LNCAP (cell line): ENCODE data around the gene PERM1.
A peak's percentile ranks its signal among the peaks of the same experiment; 100 is the strongest.

ENCODE experiments used
- TF ChIP-seq, protein P1 (sequence below): fragments of 450-650 bp; IDR thresholded peaks from 2 replicates; pipeline ENCODE4 v1.5.1; 2017; ENCODE audit warnings: mild to moderate bottlenecking

Gene PERM1

DNA sequence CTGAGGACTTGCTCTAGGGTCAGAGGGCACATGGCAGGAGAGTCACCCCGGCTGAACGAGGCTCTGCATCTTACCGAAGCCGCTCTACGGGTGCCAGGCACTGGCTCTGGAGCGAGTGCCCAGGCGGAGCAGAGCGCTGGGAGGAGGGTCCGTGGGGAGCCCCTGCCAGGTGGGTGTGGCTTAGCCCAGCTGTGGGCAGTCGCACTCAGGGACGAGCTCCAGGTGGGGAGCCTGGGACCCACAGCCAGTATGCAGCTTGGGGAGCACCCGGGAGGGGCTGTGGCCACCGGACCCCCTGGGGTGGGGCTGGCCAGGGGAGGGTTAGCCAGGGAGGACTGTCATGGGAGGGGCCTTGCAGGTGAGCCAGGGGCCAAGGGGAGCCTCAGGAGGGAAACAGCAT is 41.8 kb upstream of the PERM1 start:
- TF ChIP-seq, protein P1, sequence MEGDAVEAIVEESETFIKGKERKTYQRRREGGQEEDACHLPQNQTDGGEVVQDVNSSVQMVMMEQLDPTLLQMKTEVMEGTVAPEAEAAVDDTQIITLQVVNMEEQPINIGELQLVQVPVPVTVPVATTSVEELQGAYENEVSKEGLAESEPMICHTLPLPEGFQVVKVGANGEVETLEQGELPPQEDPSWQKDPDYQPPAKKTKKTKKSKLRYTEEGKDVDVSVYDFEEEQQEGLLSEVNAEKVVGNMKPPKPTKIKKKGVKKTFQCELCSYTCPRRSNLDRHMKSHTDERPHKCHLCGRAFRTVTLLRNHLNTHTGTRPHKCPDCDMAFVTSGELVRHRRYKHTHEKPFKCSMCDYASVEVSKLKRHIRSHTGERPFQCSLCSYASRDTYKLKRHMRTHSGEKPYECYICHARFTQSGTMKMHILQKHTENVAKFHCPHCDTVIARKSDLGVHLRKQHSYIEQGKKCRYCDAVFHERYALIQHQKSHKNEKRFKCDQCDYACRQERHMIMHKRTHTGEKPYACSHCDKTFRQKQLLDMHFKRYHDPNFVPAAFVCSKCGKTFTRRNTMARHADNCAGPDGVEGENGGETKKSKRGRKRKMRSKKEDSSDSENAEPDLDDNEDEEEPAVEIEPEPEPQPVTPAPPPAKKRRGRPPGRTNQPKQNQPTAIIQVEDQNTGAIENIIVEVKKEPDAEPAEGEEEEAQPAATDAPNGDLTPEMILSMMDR, result no peak

DNA sequence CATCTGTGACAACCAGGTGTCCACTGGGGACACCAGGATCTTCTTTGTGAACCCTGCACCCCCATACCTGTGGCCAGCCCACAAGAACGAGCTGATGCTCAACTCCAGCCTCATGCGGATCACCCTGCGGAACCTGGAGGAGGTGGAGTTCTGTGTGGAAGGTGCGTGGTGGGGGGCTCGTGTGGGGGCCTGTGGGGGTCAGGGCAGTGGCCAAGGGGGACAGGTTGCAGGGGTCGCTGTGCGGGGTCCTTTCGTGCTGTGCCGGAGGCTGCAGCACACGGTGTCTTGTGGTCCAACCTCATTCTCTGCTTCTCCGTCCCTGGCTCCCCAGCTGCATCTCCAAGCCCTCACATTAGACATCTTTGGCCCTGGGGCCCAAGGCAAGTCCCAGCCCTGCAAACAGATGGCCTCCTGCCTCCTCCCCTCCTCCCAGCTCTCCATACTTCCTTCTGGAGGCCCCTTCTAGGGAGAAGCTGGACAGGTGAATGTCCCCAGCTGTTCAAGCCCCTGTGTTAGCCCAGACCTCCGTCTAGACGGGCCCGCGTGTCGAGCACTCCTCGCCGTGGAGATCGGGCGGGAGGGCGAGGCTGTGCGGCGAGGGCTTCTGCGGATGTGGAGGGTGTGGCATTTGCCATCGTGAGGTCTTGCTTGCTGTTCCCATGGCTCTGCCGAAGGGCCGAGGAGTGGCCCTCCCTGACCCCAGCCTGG is 40.6 kb upstream of the PERM1 start:
- TF ChIP-seq, protein P1, result no peak

DNA sequence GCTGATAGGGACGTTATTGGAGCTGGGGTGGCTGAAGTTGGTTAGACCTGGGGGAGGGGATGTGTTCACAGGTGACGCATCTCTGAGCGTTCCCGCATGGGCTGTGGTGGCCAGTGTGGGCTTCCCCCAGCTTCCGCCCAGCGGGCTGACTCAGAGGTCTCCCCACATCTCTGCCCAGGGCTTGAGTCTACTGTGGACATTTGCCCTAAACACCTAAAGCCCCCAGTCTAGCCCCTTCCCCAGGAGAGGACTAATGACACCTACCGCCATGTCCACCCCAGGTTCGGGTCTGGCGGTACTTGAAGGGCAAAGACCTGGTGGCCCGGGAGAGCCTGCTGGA is 40.0 kb upstream of the PERM1 start:
- TF ChIP-seq, protein P1, result no peak

DNA sequence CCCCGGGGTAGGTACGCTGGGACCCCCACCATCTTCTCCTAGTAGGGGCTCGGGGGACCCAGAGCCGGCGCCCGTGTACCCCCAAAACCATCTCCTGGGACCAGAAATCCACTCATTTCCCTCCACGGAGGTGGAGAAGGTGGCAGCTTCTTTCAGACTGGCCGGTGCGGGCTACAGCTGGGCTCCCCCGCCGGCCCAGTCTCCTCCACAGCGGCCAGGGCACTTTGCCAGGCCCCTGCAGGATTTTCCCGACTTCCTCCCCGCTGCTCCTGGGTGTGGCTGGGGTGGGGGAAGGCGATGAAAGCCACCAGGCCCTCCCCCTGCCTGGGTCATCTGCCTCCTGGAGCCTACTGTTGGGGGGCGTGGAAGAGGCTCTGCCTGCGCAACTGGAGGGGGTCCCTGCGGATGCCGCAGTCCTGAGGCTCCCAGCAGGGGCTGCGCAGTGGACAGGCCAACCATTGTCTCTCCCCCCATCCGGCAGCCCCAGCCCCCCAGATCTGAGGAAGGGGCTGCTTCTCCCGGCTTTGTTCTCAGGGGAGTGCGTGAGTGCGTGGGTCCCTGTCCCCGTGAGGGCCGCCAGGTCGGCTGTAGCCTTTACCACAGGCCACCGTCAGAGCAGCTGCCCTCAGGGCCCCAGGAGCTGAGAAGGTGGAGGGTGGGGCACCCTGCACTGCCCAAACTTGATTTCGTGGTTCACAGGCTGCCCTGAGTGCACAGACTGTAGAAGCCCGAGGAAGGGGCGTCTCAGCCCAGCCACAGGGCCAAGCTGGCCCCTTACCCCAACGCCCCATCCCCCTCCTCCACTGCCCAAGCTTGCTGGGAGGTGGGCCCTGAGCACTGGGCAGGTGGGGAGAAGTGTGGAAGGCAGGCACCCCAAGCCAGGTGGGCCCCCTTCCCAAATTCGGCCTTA is 39.4 kb upstream of the PERM1 start:
- TF ChIP-seq, protein P1, result no peak

DNA sequence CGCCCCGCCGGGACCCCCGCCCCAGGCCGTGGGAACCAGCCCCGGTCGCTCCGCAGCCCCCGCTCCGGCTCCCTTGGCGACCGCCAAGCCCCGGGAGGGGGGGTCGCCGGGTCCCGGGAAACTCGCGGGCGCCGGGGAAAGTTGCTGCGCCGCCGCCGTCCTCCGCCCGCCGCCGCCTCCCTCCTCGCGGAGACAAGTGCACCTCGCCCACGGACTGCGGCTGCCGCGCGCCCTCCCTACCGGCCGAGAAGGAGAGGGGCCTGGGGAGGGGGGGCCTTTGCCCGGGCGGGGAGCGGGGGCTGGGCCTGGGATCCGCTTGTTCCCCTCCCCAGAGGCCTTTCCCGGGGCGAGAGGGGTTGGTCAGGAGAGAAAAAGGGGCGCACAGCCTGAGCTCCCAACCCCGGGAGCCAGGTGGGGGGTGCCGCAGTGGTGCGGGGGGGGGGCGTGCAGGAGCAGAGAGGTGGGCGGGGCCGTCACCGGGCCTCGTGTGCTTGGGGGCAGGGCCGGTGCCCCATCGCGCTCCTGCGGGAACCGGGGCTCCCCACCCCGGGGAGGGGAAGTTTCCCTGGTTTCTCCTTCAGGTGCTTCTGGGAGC is 38.6 kb upstream of the PERM1 start:
- TF ChIP-seq, protein P1, result no peak

DNA sequence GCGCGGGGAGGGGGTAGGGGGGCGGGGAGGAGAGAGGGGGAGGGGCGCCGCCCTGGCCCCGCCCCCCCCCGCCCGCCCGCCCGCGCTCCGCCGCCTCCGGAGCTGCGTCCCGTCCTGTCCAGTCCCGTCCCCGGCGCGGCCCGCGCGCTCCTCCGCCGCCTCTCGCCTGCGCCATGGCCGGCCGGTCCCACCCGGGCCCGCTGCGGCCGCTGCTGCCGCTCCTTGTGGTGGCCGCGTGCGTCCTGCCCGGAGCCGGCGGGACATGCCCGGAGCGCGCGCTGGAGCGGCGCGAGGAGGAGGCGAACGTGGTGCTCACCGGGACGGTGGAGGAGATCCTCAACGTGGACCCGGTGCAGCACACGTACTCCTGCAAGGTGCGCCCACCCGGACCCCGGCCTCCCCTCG is 38.1 kb upstream of the PERM1 start, which contains the start of gene AGRN:
AGRN (plus strand) TSS at position 121 of the 405 bp plus-strand sequence; CDS start at position 174, 53 bp downstream.
- TF ChIP-seq, protein P1, result no peak

DNA sequence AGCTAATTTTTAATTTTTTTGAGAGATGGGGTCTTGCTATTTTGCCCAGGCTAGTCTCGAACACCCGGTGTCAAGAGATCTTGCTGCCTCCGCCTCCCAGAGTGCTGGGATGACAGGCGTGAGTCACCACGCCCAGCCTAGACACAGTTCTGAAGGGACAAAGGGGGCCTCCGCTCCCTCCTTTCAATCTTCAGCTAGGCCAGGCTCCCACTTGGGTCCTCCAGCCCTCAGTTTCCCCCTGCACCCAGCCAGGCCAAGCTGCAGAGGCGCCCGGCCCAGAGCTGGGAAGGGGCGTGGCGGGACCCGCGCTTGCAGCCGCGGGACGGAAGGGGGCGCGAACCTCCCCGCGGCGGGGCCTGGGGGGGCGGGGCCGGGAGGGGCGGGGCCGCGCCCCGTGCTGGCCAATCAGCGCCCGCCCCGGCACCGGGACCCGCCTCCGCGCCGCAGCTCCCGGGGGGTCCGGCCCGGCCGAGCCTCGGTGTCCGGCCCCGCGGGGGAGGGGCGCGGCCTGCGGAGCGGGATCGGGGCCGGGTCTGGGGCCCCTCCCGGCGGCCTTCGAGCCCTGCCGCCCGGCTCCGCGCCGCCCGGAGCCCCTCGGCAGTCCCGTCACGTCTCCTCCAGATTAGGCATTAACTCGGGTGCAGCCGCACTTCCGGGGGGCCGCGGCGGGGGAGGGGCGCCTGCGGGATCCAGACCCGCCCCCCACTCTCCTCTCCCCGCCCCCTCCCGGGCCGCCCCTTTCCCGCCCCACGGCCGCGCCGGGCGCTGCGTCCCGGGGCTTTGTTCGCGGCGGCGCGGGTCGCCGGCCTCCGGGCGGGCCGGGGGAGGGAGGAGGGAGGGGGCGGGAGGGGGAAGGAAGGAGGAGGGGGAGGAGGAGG is 37.5 kb upstream of the PERM1 start:
- TF ChIP-seq, protein P1, result peak; percentile 67
